Neural progenitor cell (in vitro differentiated cells): Measurements from ENCODE around the gene CA5A.
"Not testable (repeated sequence)": the region's sequence is repeated elsewhere in the genome, so short reads cannot be mapped to it uniquely, and the experiment has no call there.

Experiments used
- EZH2 ChIP-seq: fragments of 200-600 bp; sonication (generic); IDR thresholded peaks from 2 replicates; pipeline ENCODE4 v1.6.1; 2017; ENCODE audit warnings: antibody characterized with exemption, mild to moderate bottlenecking, moderate library complexity
- TF ChIP-seq, protein P1 (sequence below): fragments of 200-600 bp; sonication (generic); IDR thresholded peaks from 2 replicates; pipeline ENCODE4 v1.5.1; 2017; ENCODE audit warnings: antibody characterized with exemption, mild to moderate bottlenecking

DNA sequence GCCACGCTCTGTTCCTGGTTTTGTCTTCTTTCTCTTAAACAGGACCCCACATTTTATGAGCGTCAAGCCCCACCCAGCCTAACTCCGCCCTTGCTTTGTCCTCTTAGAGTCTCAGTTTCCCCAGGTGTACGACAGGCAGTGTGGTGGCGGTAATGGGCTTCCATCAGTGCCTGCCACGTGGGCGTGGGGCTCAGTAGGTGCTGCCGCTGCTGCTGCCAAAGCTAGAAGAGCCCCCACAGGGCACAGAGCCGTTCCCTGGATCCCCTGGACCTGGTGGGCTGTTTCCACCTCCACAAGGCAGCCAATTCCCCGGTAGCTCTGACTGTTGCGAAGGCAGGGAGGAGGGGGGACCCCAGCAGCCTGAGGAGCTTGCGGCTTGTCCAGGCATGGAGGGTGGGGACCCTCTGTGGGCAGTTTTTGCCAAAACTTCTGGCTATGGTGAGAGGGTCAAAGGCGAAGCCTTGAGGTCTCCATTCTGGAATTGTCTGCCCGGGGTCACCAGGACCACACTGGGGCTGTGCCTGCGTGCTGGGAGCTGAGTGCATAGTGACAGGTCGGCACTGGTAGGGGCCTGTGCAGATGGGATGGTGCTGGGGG, 39.3 kb downstream of the CA5A start:
- TF ChIP-seq, protein P1, sequence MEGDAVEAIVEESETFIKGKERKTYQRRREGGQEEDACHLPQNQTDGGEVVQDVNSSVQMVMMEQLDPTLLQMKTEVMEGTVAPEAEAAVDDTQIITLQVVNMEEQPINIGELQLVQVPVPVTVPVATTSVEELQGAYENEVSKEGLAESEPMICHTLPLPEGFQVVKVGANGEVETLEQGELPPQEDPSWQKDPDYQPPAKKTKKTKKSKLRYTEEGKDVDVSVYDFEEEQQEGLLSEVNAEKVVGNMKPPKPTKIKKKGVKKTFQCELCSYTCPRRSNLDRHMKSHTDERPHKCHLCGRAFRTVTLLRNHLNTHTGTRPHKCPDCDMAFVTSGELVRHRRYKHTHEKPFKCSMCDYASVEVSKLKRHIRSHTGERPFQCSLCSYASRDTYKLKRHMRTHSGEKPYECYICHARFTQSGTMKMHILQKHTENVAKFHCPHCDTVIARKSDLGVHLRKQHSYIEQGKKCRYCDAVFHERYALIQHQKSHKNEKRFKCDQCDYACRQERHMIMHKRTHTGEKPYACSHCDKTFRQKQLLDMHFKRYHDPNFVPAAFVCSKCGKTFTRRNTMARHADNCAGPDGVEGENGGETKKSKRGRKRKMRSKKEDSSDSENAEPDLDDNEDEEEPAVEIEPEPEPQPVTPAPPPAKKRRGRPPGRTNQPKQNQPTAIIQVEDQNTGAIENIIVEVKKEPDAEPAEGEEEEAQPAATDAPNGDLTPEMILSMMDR = not testable (repeated sequence)
- TF ChIP-seq EZH2 = not testable (repeated sequence)
